Vagina (tissue), 2 donors: ENCODE results near the gene ZBTB21. TPM values are rescaled to one million over a fixed set of nuclear protein-coding genes. Genes with fewer than 3 reads are reported as not detected.
"Not testable (repeated sequence)": the region's sequence is repeated elsewhere in the genome, so short reads cannot be mapped to it uniquely, and the experiment has no call there.

ENCODE experiments used
- DNase-seq, 2 donors: peaks; one replicate each; pipeline ENCODE4 v3.0.0-alpha.2; 2017; ENCODE audit errors: extremely low spot score in 2 of 2
- H3K27ac ChIP-seq: fragments of 200-600 bp; sonication (generic); one replicate; pipeline ENCODE4 v1.5.1; 2019
- H3K27me3 ChIP-seq: fragments of 200-600 bp; sonication (generic); one replicate; pipeline ENCODE4 v1.5.1; 2019
- H3K36me3 ChIP-seq, 2 donors: fragments of 200-600 bp; sonication (generic); one replicate each; pipeline ENCODE4 v1.5.1; 2017 to 2019
- H3K4me1 ChIP-seq: fragments of 200-600 bp; sonication (generic); one replicate; pipeline ENCODE4 v1.5.1; 2019
- H3K4me3 ChIP-seq, 2 donors: fragments of 200-600 bp; sonication (generic); 1 replicate in 1 of 2; 2 replicates in 1 of 2; pipeline ENCODE4 v1.5.1; 2016 to 2019
- H3K9me3 ChIP-seq: fragments of 200-600 bp; sonication (generic); one replicate; pipeline ENCODE4 v1.5.1; 2019
- POLR2A ChIP-seq, 2 donors: fragments of 450-650 bp; IDR thresholded peaks; one replicate each; pipeline ENCODE4 v1.6.1; 2017; ENCODE audit warnings: antibody characterized with exemption in 2 of 2, mild to moderate bottlenecking in 2 of 2, moderate library complexity in 2 of 2
- POLR2AphosphoS5 ChIP-seq, 2 donors: sonication (generic); formaldehyde crosslinking; IDR thresholded peaks; one replicate each; pipeline ENCODE4 v1.9.0; 2017; ENCODE audit warnings: antibody characterized with exemption in 2 of 2, mild to moderate bottlenecking in 2 of 2, low read depth in 1 of 2; ENCODE audit not compliant: insufficient read depth in 1 of 2
- intact Hi-C: fragments of 100-400 bp; cut with DNase I; formaldehyde crosslinking; loops from one replicate; pipeline ENCODE4 v1.15.1; 2023
- total RNA-seq: library from RNA; depleted of rRNA; stranded (reverse); fragments of >200 nt; gene quantifications from one replicate; pipeline ENCODE4 v1.2.3, GENCODE V29; 2016
- TF ChIP-seq, protein P1 (sequence below), 3 experiments: fragments of 450-650 bp in 2 of 3; fragments of 200-600 bp in 1 of 3; sonication (generic) in 1 of 3; IDR thresholded peaks; one replicate each; pipeline ENCODE4 v1.5.1; 2017 to 2019; ENCODE audit warnings: antibody characterized with exemption in 3 of 3, mild to moderate bottlenecking in 2 of 3, moderate library complexity in 2 of 3

ZBTB21 gene
- total RNA-seq, 1 donor from 2014 or later = 16.7 TPM

GRCh38 chr21:41997657-41998056 lies 12.5 kb downstream of the ZBTB21 start:
- no peak for TF ChIP-seq POLR2A (IDR thresholded peaks at IDR 0.05)
- no peak for TF ChIP-seq POLR2AphosphoS5 (IDR thresholded peaks at IDR 0.05; ENCODE audit: insufficient read depth in 1 of 2, low read depth in 1 of 2)
- TF ChIP-seq, protein P1, sequence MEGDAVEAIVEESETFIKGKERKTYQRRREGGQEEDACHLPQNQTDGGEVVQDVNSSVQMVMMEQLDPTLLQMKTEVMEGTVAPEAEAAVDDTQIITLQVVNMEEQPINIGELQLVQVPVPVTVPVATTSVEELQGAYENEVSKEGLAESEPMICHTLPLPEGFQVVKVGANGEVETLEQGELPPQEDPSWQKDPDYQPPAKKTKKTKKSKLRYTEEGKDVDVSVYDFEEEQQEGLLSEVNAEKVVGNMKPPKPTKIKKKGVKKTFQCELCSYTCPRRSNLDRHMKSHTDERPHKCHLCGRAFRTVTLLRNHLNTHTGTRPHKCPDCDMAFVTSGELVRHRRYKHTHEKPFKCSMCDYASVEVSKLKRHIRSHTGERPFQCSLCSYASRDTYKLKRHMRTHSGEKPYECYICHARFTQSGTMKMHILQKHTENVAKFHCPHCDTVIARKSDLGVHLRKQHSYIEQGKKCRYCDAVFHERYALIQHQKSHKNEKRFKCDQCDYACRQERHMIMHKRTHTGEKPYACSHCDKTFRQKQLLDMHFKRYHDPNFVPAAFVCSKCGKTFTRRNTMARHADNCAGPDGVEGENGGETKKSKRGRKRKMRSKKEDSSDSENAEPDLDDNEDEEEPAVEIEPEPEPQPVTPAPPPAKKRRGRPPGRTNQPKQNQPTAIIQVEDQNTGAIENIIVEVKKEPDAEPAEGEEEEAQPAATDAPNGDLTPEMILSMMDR (IDR thresholded peaks at IDR 0.05) = no peak
- peaks cover 0 to 3% of the 10 kb centered on the region in 2 donors for H3K36me3 ChIP-seq
- no peak for DNase-seq

DNA sequence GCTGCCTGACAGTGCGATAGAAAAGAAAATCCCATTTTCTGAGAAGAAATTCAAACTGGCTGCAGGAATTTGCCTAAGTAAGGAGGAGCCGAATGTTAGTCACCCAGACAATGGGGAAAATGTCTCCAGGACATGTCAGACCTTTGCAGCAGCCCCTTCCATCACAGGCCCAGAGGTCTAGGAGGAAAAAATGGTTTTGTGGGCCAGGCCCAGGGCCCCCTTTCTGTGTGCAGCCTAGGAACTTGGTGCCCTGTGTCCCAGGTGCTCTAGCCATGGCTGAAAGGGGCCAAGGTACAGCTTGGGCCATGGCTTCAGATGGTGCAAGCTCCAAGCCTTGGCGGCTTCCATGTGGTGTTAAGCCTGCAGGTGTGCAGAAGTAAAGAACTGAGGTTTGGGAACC lies 14.6 kb downstream of the ZBTB21 start:
- no peak for TF ChIP-seq POLR2AphosphoS5 (IDR thresholded peaks at IDR 0.05; ENCODE audit: insufficient read depth in 1 of 2, low read depth in 1 of 2)
- TF ChIP-seq POLR2A (IDR thresholded peaks at IDR 0.05) = no peak
- TF ChIP-seq, protein P1 (IDR thresholded peaks at IDR 0.05) = no peak

More at GRCh38 chr21:41997657-41998056, 12.5 kb downstream of the ZBTB21 start:
- no peaks in the 10 kb centered on the region for H3K27me3 ChIP-seq
- peaks cover 15% of the 10 kb centered on the region for H3K4me1 ChIP-seq
- H3K4me3 ChIP-seq = no peak overlapping the region
- H3K9me3 ChIP-seq = no peaks in the 10 kb centered on the region
- intact Hi-C loops = no loop called here
- H3K27ac ChIP-seq = no peak overlapping the region

DNA sequence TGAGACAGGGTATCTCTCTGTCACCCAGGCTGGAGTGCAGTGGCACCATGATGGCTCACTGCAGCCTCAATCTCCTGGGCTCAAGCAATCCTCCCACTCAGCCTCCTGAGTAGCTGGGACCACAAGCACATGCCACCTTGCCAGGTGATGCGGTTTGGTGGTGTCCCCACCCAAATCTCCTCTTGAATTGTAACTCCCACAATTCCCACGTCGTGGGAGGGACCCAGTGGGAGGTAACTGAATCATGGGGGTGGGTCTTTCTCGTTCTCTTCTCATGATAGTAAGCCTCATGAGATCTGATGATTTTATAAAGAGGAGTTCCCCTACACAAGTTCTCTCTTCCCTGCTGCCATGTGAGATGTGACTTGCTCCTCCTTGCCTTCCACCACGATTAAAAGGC lies 15.5 kb downstream of the ZBTB21 start:
- DNase-seq, H3K27me3 ChIP-seq, H3K27ac ChIP-seq, intact Hi-C loops, H3K4me3 ChIP-seq, H3K9me3 ChIP-seq: not testable (repeated sequence)
- H3K36me3 ChIP-seq = peaks cover 0 to 17% of the 10 kb centered on the region in 2 donors
- peaks cover 10% of the 10 kb centered on the region for H3K4me1 ChIP-seq

More for the DNA sequence above, 14.6 kb downstream of the ZBTB21 start:
- Histone ChIP-seq H3K27ac (no peak overlapping the region), H3K4me1 (peaks cover 10% of the 10 kb centered on the region), H3K9me3 (no peaks in the 10 kb centered on the region), H3K4me3 (no peak overlapping the region), H3K36me3 (peaks cover 0 to 17% of the 10 kb centered on the region in 2 donors), H3K27me3 (no peaks in the 10 kb centered on the region)
- intact Hi-C loops = no loop called here
- no peak for DNase-seq

- TF ChIP-seq, protein P1 (IDR thresholded peaks at IDR 0.05) = no peak
- TF ChIP-seq POLR2AphosphoS5 (IDR thresholded peaks at IDR 0.05; ENCODE audit: insufficient read depth in 1 of 2, low read depth in 1 of 2) = peak in 1 of 2 donors; percentile 32
- no peak for TF ChIP-seq POLR2A (IDR thresholded peaks at IDR 0.05)
- Histone ChIP-seq H3K27me3 (no peaks in the 10 kb centered on the region), H3K36me3 (peaks cover 0 to 17% of the 10 kb centered on the region in 2 donors), H3K27ac (peak overlapping the region; percentile 19), H3K4me1 (peaks cover 10% of the 10 kb centered on the region), H3K4me3 (no peak overlapping the region), H3K9me3 (no peaks in the 10 kb centered on the region)
- intact Hi-C loops = no loop called here
- no peak for DNase-seq
Measured at GRCh38 chr21:41993744-41994143, 16.4 kb downstream of the ZBTB21 start.

- H3K36me3 ChIP-seq = peaks cover 0 to 17% of the 10 kb centered on the region in 2 donors
- H3K27me3 ChIP-seq = no peaks in the 10 kb centered on the region
- no peak overlapping the region for H3K27ac ChIP-seq
- TF ChIP-seq, protein P1 (IDR thresholded peaks at IDR 0.05) = no peak
- no peak for TF ChIP-seq POLR2AphosphoS5 (IDR thresholded peaks at IDR 0.05; ENCODE audit: insufficient read depth in 1 of 2, low read depth in 1 of 2)
- no peak for TF ChIP-seq POLR2A (IDR thresholded peaks at IDR 0.05)
- H3K4me1 ChIP-seq = peaks cover 10% of the 10 kb centered on the region
- DNase-seq = no peak
- no peak overlapping the region for H3K4me3 ChIP-seq
- intact Hi-C loops = no loop called here
- H3K9me3 ChIP-seq = no peaks in the 10 kb centered on the region
Measured at GRCh38 chr21:41992576-41992975, 17.6 kb downstream of the ZBTB21 start.
